ENCODE results near the gene POLR2J3. TPM values are rescaled to one million over a fixed set of nuclear protein-coding genes. Genes with fewer than 3 reads are reported as not detected.
"Not testable (repeated sequence)": the region's sequence is repeated elsewhere in the genome, so short reads cannot be mapped to it uniquely, and the experiment has no call there.

Gene POLR2J3
- total and polyA plus RNA-seq, 4 donors: 2.8 to 62.1 (median 44.2) TPM

DNA sequence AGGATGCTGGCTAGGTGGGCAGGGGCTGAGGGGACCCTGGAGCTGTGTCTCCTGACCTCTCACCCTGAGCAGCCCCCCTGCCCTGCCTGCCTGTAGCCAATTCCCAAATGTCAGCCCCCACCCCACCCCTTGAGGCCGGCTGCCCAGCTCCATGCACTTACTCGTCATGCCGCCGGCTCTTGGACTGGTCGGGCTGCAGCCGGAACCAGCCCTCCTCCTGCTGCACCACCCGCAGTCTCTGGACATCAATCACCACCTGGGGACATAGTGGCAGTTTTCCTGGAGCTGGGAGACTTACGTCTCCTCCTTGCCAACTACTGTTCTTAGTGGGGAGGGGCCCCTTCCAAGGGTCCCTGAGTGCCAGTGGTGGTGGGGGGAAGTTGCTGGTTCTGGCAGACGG, 27.3 kb upstream of the POLR2J3 start:
- not testable (repeated sequence) for DNase-seq (ENCODE audit: low spot score); H3K36me3 ChIP-seq (ENCODE audit: control insufficient read depth in 4 of 4, insufficient read depth in 3 of 4, low read depth in 1 of 4, low read length in 3 of 4); H3K9me3 ChIP-seq (ENCODE audit: control insufficient read depth in 4 of 4, low read length in 3 of 4); H3K4me1 ChIP-seq (ENCODE audit: control insufficient read depth in 4 of 4, insufficient read depth in 4 of 4, low read length in 3 of 4); H3K27me3 ChIP-seq (ENCODE audit: control insufficient read depth in 4 of 4, insufficient read depth in 4 of 4, low read length in 3 of 4); H3K9ac ChIP-seq (ENCODE audit: low read depth in 1 of 2, low read length in 2 of 2); H3K27ac ChIP-seq (ENCODE audit: low read depth in 1 of 2, low read length in 2 of 2); H3K4me3 ChIP-seq (ENCODE audit: low read depth in 1 of 3, low read length in 3 of 3)
- WGBS: no CpG with 5 or more reads among the region's 9 CpGs

DNA sequence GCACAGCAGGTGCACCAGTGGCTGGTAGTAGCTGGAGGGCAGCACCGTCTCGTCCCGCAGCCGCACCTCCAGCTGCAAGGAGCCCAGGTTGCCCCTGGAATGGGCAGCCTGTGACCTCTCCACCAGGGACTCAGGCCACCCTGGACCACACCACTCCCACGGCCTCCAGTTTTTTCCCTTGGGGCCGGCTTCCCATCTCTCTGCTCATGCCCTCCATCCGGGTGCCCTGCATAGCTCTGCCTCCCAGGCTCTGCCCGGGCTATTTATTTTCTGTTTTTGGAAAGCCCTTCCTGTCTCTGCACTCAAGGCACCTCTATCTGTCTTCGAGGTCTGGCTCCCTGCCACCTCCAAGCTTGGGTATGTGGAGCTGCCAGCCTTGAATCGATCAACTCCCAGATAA, 23.7 kb upstream of the POLR2J3 start:
- H3K27ac ChIP-seq (ENCODE audit: low read depth in 1 of 2, low read length in 2 of 2); DNase-seq (ENCODE audit: low spot score); H3K4me3 ChIP-seq (ENCODE audit: low read depth in 1 of 3, low read length in 3 of 3); H3K4me1 ChIP-seq (ENCODE audit: control insufficient read depth in 4 of 4, insufficient read depth in 4 of 4, low read length in 3 of 4); H3K36me3 ChIP-seq (ENCODE audit: control insufficient read depth in 4 of 4, insufficient read depth in 3 of 4, low read depth in 1 of 4, low read length in 3 of 4); H3K9me3 ChIP-seq (ENCODE audit: control insufficient read depth in 4 of 4, low read length in 3 of 4); H3K9ac ChIP-seq (ENCODE audit: low read depth in 1 of 2, low read length in 2 of 2); H3K27me3 ChIP-seq (ENCODE audit: control insufficient read depth in 4 of 4, insufficient read depth in 4 of 4, low read length in 3 of 4): not testable (repeated sequence)
- 69% methylated on average over 3 of the region's 10 CpGs for WGBS

DNA sequence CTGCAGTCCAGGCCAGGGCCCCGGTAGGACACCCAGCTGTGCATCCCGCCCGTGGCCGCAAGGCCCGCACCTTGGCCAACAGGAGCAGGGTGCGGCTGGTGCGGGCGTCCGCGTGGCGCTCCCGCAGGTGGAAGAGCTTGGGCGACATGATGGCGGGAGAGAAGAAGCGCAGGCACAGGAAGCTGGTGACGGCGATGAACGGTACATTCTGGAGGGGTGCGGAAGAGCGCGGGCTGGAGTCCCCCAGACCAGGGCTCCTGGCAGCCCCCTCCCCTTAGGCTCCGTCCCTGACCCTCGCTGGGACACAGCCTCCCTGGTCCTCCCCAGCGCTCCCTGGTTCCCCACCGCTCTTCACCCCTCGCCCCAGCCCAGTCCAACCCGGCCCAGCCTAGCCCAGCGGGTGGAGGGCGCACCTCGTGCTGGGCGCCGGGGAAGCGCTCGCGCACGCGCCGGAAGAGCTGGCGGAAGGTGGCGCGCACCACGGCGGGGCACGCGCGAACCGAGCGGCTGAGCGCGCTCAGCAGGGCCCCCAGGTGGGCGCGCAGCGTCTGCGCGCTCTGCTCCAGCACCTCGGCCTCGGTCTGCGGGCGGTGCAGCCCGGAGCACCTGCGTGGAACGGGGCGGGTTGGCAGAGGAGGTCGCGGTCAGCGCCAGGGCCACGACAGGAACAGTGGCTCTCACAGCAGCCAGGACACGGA, 21.4 kb upstream of the POLR2J3 start:
- H3K36me3 ChIP-seq (ENCODE audit: control insufficient read depth in 4 of 4, insufficient read depth in 3 of 4, low read depth in 1 of 4, low read length in 3 of 4); H3K9ac ChIP-seq (ENCODE audit: low read depth in 1 of 2, low read length in 2 of 2); DNase-seq (ENCODE audit: low spot score); H3K4me3 ChIP-seq (ENCODE audit: low read depth in 1 of 3, low read length in 3 of 3); H3K27ac ChIP-seq (ENCODE audit: low read depth in 1 of 2, low read length in 2 of 2); H3K4me1 ChIP-seq (ENCODE audit: control insufficient read depth in 4 of 4, insufficient read depth in 4 of 4, low read length in 3 of 4); H3K9me3 ChIP-seq (ENCODE audit: control insufficient read depth in 4 of 4, low read length in 3 of 4); H3K27me3 ChIP-seq (ENCODE audit: control insufficient read depth in 4 of 4, insufficient read depth in 4 of 4, low read length in 3 of 4): not testable (repeated sequence)
- no CpG with 5 or more reads among the region's 68 CpGs for WGBS

DNA sequence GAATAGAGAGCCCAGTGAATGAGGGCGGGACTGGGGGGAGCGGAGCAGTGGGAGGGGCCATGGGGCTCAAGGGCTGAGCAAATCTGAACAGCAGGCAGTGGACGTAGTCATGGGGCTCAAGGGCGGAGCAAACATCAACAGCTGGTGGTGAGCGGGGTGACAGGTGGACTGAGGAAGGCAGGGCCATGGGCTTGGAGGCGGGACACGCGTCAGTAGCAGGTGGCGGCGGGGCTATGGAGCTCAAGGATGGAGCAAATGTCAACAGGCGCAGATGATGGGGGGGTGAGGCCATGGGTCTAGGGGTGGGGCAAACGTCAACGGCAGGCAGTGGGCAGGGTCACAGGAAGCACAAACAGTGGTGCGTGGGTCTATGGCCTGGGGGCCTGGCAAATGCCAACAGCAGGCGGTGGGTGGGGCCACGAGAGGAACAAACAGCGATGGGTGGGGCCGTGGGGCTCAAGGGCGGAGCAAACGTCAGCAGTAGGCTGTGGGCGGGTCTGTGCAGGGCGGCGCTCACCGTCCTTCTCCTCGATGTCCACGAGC, 20.2 kb upstream of the POLR2J3 start:
- 23% methylated on average over 6 of the region's 26 CpGs for WGBS

DNA sequence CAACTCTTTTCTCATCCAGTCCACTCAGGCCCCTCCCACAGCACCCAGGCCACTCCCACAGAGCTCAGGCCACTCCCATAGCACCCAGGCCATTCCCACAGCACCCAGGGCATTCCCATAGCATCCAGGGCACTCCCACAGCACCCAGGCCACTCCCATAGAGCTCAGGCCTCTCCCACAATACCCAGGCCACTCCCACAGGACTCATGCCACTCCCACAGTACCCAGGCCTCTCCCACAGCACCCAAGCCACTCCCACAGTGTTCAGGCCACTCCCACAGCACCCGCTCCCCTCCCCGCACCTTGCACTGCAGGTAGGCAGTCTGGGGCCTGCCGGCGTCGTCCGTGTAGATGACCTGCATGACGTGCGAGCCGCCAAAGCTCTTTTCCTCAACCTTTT, 17.5 kb upstream of the POLR2J3 start:
- DNase-seq (ENCODE audit: low spot score): not testable (repeated sequence)
- WGBS: no CpG with 5 or more reads among the region's 9 CpGs

More for the DNA sequence above, 20.2 kb upstream of the POLR2J3 start:
- H3K9me3 ChIP-seq (ENCODE audit: control insufficient read depth in 4 of 4, low read length in 3 of 4); H3K36me3 ChIP-seq (ENCODE audit: control insufficient read depth in 4 of 4, insufficient read depth in 3 of 4, low read depth in 1 of 4, low read length in 3 of 4); H3K27me3 ChIP-seq (ENCODE audit: control insufficient read depth in 4 of 4, insufficient read depth in 4 of 4, low read length in 3 of 4); DNase-seq (ENCODE audit: low spot score); H3K27ac ChIP-seq (ENCODE audit: low read depth in 1 of 2, low read length in 2 of 2); H3K4me1 ChIP-seq (ENCODE audit: control insufficient read depth in 4 of 4, insufficient read depth in 4 of 4, low read length in 3 of 4); H3K9ac ChIP-seq (ENCODE audit: low read depth in 1 of 2, low read length in 2 of 2); H3K4me3 ChIP-seq (ENCODE audit: low read depth in 1 of 3, low read length in 3 of 3): not testable (repeated sequence)

DNA sequence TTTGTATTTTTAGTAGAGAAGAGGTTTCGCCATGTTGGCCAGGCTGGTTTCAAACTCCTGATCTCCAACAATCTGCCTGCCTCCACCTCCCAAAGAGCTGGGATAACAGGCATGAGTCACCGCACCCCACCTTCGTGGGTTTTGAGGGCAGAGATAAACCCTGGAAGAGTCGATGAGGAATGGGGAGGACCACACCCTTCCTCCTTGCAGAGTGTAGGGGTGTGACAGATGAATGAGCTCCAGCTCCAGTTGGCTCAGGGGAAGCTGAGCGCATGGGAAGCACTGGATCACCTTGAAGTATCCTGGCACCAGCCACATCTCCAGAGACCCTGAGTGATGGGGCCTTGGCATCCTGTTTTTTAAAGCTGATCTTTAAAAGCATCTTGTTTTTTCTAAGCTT, 11.1 kb upstream of the POLR2J3 start:
- not testable (repeated sequence) for DNase-seq (ENCODE audit: low spot score); H3K9me3 ChIP-seq (ENCODE audit: control insufficient read depth in 4 of 4, low read length in 3 of 4); H3K36me3 ChIP-seq (ENCODE audit: control insufficient read depth in 4 of 4, insufficient read depth in 3 of 4, low read depth in 1 of 4, low read length in 3 of 4); H3K4me3 ChIP-seq (ENCODE audit: low read depth in 1 of 3, low read length in 3 of 3); H3K27ac ChIP-seq (ENCODE audit: low read depth in 1 of 2, low read length in 2 of 2); H3K27me3 ChIP-seq (ENCODE audit: control insufficient read depth in 4 of 4, insufficient read depth in 4 of 4, low read length in 3 of 4); H3K9ac ChIP-seq (ENCODE audit: low read depth in 1 of 2, low read length in 2 of 2); H3K4me1 ChIP-seq (ENCODE audit: control insufficient read depth in 4 of 4, insufficient read depth in 4 of 4, low read length in 3 of 4)
- no CpG with 5 or more reads among the region's 5 CpGs for WGBS

More for the DNA sequence above, 17.5 kb upstream of the POLR2J3 start:
- H3K36me3 ChIP-seq (ENCODE audit: control insufficient read depth in 4 of 4, insufficient read depth in 3 of 4, low read depth in 1 of 4, low read length in 3 of 4); H3K27ac ChIP-seq (ENCODE audit: low read depth in 1 of 2, low read length in 2 of 2); H3K4me3 ChIP-seq (ENCODE audit: low read depth in 1 of 3, low read length in 3 of 3); H3K4me1 ChIP-seq (ENCODE audit: control insufficient read depth in 4 of 4, insufficient read depth in 4 of 4, low read length in 3 of 4); H3K9ac ChIP-seq (ENCODE audit: low read depth in 1 of 2, low read length in 2 of 2); H3K9me3 ChIP-seq (ENCODE audit: control insufficient read depth in 4 of 4, low read length in 3 of 4); H3K27me3 ChIP-seq (ENCODE audit: control insufficient read depth in 4 of 4, insufficient read depth in 4 of 4, low read length in 3 of 4): not testable (repeated sequence)

DNA sequence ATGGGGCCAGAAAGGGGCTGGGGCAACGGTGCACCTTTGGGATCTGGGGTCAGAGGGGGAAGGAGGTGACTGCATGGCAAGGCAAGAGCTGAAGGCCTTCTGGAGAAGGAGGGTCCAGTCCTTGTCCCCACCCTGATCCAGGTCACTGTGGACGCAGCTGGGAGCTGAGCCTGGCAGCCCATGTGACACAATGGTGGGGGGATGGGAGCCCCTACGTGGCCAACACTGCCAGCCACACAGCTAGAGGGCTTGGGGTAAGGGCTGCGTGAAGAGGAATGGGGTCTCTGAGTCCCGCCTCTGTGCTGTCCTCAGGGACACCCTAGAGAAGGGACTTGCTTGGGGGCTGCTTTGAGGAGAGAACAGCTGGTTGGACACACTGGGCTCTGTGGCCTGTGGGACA, 9.3 kb upstream of the POLR2J3 start:
- not testable (repeated sequence) for H3K9ac ChIP-seq (ENCODE audit: low read depth in 1 of 2, low read length in 2 of 2); H3K4me1 ChIP-seq (ENCODE audit: control insufficient read depth in 4 of 4, insufficient read depth in 4 of 4, low read length in 3 of 4); H3K27ac ChIP-seq (ENCODE audit: low read depth in 1 of 2, low read length in 2 of 2); H3K36me3 ChIP-seq (ENCODE audit: control insufficient read depth in 4 of 4, insufficient read depth in 3 of 4, low read depth in 1 of 4, low read length in 3 of 4); H3K27me3 ChIP-seq (ENCODE audit: control insufficient read depth in 4 of 4, insufficient read depth in 4 of 4, low read length in 3 of 4); DNase-seq (ENCODE audit: low spot score); H3K9me3 ChIP-seq (ENCODE audit: control insufficient read depth in 4 of 4, low read length in 3 of 4); H3K4me3 ChIP-seq (ENCODE audit: low read depth in 1 of 3, low read length in 3 of 3)
- WGBS: no CpG with 5 or more reads among the region's 5 CpGs

DNA sequence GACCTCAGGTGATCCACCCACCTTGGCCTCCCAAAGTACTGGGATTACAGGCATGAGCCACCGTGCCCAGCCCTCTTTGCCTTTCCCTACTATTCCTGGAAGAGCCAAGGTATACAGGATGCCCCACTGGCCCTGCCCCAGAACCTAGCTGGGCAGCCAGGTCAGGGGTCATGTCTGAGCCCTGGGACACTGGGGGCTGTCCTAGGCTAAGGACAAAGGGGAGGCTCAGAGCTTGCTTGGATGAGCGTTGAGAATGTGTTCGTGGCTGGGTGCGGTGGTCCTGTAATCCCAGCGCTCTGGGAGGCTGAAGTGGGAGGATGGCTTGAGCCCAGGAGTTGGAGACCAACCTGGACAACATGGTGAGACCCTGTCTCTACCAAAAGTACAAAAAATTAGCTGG, 6.1 kb upstream of the POLR2J3 start:
- not testable (repeated sequence) for DNase-seq (ENCODE audit: low spot score); H3K27ac ChIP-seq (ENCODE audit: low read depth in 1 of 2, low read length in 2 of 2); H3K36me3 ChIP-seq (ENCODE audit: control insufficient read depth in 4 of 4, insufficient read depth in 3 of 4, low read depth in 1 of 4, low read length in 3 of 4); H3K4me1 ChIP-seq (ENCODE audit: control insufficient read depth in 4 of 4, insufficient read depth in 4 of 4, low read length in 3 of 4); H3K27me3 ChIP-seq (ENCODE audit: control insufficient read depth in 4 of 4, insufficient read depth in 4 of 4, low read length in 3 of 4); H3K9me3 ChIP-seq (ENCODE audit: control insufficient read depth in 4 of 4, low read length in 3 of 4); H3K4me3 ChIP-seq (ENCODE audit: low read depth in 1 of 3, low read length in 3 of 3); H3K9ac ChIP-seq (ENCODE audit: low read depth in 1 of 2, low read length in 2 of 2)
- 80% methylated on average over 5 of the region's 5 CpGs for WGBS

All from liver (tissue), 9 donors.